ENCODE measurements around the gene ZNF667. TPM values are rescaled to one million over a fixed set of nuclear protein-coding genes. Genes with fewer than 3 reads are reported as not detected.

Gene ZNF667
- total and polyA plus RNA-seq, 8 donors: 0.54 to 4.5 (median 1.5) TPM

DNA sequence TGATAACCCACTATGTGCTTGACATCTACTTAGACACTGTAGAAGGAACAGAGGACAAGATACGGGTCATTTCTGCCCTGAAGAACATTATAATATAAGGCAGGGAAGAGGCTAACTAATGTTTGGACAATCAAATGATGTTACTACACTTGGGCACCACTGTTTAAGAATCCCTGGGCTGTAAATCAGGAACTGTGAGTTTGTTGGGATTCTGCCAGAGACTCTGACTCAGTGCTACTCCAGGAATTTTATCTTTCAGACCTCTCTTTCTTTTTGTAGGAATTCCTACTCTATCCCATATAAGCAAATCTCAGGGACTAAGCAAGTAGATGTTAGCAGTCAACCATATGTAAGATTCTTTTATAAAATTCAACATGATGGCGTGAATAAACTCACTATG lies 27.4 kb upstream of the ZNF667 start:
- FAIRE-seq: no peak
- H3K4me3 ChIP-seq: no peak overlapping the region
- H3K27ac ChIP-seq: no peak overlapping the region
- H3K36me3 ChIP-seq: no peaks in the 10 kb centered on the region
- TF ChIP-seq, protein P1, sequence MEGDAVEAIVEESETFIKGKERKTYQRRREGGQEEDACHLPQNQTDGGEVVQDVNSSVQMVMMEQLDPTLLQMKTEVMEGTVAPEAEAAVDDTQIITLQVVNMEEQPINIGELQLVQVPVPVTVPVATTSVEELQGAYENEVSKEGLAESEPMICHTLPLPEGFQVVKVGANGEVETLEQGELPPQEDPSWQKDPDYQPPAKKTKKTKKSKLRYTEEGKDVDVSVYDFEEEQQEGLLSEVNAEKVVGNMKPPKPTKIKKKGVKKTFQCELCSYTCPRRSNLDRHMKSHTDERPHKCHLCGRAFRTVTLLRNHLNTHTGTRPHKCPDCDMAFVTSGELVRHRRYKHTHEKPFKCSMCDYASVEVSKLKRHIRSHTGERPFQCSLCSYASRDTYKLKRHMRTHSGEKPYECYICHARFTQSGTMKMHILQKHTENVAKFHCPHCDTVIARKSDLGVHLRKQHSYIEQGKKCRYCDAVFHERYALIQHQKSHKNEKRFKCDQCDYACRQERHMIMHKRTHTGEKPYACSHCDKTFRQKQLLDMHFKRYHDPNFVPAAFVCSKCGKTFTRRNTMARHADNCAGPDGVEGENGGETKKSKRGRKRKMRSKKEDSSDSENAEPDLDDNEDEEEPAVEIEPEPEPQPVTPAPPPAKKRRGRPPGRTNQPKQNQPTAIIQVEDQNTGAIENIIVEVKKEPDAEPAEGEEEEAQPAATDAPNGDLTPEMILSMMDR (IDR thresholded peaks at IDR 0.05): no peak
- H3K4me1 ChIP-seq: no peaks in the 10 kb centered on the region
- no peak for ATAC-seq
- intact Hi-C loops (cut with DNase I): no loop called here
- no peaks in the 10 kb centered on the region for H3K9me3 ChIP-seq
- H3K27me3 ChIP-seq: no peaks in the 10 kb centered on the region
- no peak for DNase-seq
- 82 to 92% methylated on average over 2 of the region's 2 CpGs for WGBS, 2 donors

DNA sequence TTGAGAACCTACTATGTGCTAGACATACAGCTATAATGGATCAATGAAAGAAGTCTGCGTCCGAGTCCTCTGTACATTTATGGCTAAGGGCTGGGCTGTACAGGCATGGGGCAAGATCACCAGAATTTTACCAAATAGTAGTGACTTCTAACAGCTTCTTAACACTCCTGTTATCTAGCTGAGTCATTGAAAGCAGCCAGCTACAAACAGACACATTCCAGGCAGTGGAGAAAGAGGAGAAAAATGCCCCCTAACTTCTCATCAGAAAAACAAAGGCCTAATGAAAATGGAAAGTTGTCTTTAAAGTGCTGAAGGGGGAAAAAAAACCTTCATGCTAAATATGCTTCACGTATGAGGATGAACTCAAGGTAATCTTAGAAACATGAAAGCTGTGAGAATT lies 14.3 kb upstream of the ZNF667 start:
- no peak for FAIRE-seq
- TF ChIP-seq, protein P1 (IDR thresholded peaks at IDR 0.05): no peak

DNA sequence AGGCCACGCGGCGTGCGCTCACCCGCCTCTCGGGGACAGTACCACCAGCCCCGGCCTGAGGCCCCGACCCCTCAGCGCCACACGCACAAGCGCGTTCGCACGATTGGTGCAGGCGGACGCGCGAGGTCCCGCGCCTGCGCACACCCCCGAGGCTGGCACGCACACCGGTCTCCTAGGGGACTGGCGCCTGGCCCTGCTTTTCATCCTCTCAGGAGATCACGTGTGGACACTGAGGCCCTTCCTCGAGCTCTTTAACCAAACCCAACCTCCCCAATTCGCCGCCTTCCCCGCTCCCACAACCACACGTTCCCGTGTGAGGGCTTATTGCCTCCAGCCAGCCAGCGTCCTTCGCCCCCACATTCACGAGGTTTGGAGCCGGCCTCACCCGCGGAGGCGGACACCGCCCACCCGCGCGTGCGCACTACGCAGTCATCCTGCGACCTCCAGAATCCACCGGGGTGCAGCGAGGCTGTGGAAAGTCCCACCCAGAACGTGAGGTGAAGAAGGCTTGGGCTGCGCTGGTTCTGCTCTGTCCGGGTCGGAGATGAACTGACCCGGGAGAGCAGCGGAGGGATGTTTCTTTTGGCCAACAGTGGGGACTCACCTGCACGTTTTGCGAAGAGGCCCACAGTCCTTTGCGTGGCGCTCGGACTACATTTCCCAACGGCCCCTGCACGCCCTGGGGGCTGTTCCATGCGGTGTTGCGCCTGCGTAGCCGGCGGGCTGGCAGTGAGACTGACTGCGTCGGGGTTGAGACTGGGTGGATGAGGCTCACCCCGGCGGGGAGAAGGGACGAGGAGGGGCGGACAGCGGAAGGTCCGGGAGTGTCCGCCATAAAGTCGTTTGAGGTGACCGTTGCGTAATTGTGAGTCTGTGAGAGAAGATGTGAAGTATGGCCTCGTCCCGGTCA lies 539 bp upstream of the ZNF667 start:
- WGBS, 2 donors: 1% methylated on average over 78 to 80 of the region's 80 CpGs
- Histone ChIP-seq H3K4me3 (peak overlapping the region; percentile 31 to 85 (median 54)), H3K36me3 (no peaks in the 10 kb centered on the region), H3K27ac (peak overlapping the region; percentile 1 to 78 (median 58)), H3K27me3 (no peaks in the 10 kb centered on the region), H3K9me3 (no peaks in the 10 kb centered on the region), H3K4me1 (no peaks in the 10 kb centered on the region)
- ATAC-seq: peak; percentile 92 to 96 (median 96)
- intact Hi-C loops (cut with DNase I): no loop called here
- no peak for FAIRE-seq
- TF ChIP-seq, protein P1 (IDR thresholded peaks at IDR 0.05): no peak
- DNase-seq: peak; percentile 76 to 93 (median 84)

More for the DNA sequence above, 14.3 kb upstream of the ZNF667 start:
- Histone ChIP-seq H3K36me3 (no peaks in the 10 kb centered on the region), H3K4me3 (no peak overlapping the region), H3K4me1 (no peaks in the 10 kb centered on the region), H3K27ac (no peak overlapping the region), H3K9me3 (no peaks in the 10 kb centered on the region), H3K27me3 (no peaks in the 10 kb centered on the region)
- DNase-seq: no peak
- intact Hi-C loops (cut with DNase I): no loop called here
- ATAC-seq: no peak
- WGBS, 2 donors: 82 to 83% methylated on average over 3 of the region's 3 CpGs

DNA sequence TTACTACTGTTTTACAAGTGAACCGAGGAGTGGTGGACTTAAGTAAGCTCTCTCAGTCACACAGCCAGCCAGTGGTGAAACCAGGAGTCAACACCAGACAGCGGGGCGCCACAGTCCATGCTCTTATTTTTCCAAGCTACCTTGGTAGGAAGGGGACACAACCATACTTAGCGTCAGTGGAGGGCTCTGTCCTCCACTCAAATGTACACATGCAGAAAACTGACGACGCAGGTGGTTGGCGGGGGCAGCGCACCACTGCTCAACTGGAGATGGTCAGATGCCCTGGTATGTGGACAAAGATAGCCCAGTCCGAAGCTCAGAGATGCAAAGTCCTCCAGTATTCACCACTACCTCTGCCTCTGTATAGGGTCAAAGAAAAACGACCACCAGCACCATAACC lies 1.1 kb downstream of the ZNF667 start:
- 69% methylated on average over 10 of the region's 10 CpGs for WGBS, 2 donors
- ATAC-seq (no peak), DNase-seq (no peak), FAIRE-seq (no peak)
- H3K27me3 ChIP-seq: no peaks in the 10 kb centered on the region
- no peaks in the 10 kb centered on the region for H3K4me1 ChIP-seq
- intact Hi-C loops (cut with DNase I): no loop called here
- H3K27ac ChIP-seq: no peak overlapping the region
- H3K4me3 ChIP-seq: no peak overlapping the region
- no peaks in the 10 kb centered on the region for H3K9me3 ChIP-seq
- no peaks in the 10 kb centered on the region for H3K36me3 ChIP-seq
- TF ChIP-seq, protein P1 (IDR thresholded peaks at IDR 0.05): no peak

DNA sequence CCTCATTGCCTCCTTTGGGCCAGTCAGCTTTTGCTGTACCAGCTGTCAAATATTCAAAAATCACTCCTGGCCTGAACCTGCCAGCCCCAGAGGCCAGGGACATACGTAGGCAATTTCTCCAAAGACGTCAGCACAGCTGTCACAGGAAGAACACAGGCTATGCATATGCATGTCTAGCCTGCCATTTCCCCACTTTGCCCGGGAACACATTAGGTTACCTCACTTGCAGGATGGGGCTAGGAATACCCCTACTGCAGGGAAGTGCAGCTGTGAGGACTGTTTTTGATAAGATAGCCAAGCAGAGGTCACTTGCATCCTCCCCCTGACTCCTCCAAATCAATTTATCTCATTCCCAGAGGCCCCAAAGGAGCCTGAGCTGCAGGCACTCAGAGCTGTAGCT lies 2.8 kb downstream of the ZNF667 start:
- no peaks in the 10 kb centered on the region for H3K9me3 ChIP-seq
- TF ChIP-seq, protein P1 (IDR thresholded peaks at IDR 0.05): no peak
- H3K27me3 ChIP-seq: no peaks in the 10 kb centered on the region
- no peaks in the 10 kb centered on the region for H3K4me1 ChIP-seq
- WGBS, 2 donors: 67 to 81% methylated on average over 3 of the region's 3 CpGs
- DNase-seq (no peak), ATAC-seq (no peak), FAIRE-seq (no peak)
- H3K36me3 ChIP-seq: no peaks in the 10 kb centered on the region
- intact Hi-C loops (cut with DNase I): no loop called here
- H3K4me3 ChIP-seq: no peak overlapping the region
- H3K27ac ChIP-seq: no peak overlapping the region
